Hematopoietic multipotent progenitor cell treated with erythropoietin and hydrocortisone succinate and interleukin-3 and kit ligand, for 15 days (in vitro differentiated cells): ENCODE measurements around the gene CMTM5.
"Not testable (repeated sequence)": the region's sequence is repeated elsewhere in the genome, so short reads cannot be mapped to it uniquely, and the experiment has no call there.

Source experiments
- DNase-seq: peaks from one replicate; pipeline ENCODE4 v3.0.0-alpha.2; 2015; ENCODE audit warnings: low spot score

Gene CMTM5

GRCh38 chr14:23414906-23415820 lies 38.3 kb downstream of the CMTM5 start:
- DNase-seq: no peak

GRCh38 chr14:23415821-23416778 lies 39.3 kb downstream of the CMTM5 start:
- no peak for DNase-seq

GRCh38 chr14:23416801-23417200 lies 40.0 kb downstream of the CMTM5 start:
- DNase-seq: no peak

GRCh38 chr14:23417269-23417668 lies 40.4 kb downstream of the CMTM5 start:
- not testable (repeated sequence) for DNase-seq

- no peak for DNase-seq
Measured at GRCh38 chr14:23418021-23418420, 41.2 kb downstream of the CMTM5 start.

- not testable (repeated sequence) for DNase-seq
Measured at GRCh38 chr14:23419646-23420045, 42.8 kb downstream of the CMTM5 start.

GRCh38 chr14:23421594-23421993 lies 44.7 kb downstream of the CMTM5 start:
- no peak for DNase-seq

- no peak for DNase-seq
Measured at GRCh38 chr14:23423657-23424056, 46.8 kb downstream of the CMTM5 start.

GRCh38 chr14:23425169-23425568 lies 48.3 kb downstream of the CMTM5 start:
- DNase-seq: no peak

- DNase-seq: not testable (repeated sequence)
Measured at GRCh38 chr14:23425798-23426197, 49.0 kb downstream of the CMTM5 start.

- DNase-seq: no peak
Measured at GRCh38 chr14:23428686-23429495, 52.0 kb downstream of the CMTM5 start.
